K562 (cell line): ENCODE results near the gene PRKAR2B. TPM values are rescaled to one million over a fixed set of nuclear protein-coding genes. Genes with fewer than 3 reads are reported as not detected.

Experiments
- BCL6 ChIP-seq: fragments of 250-450 bp; sonication (Bioruptor Pico); IDR thresholded peaks from 2 replicates; pipeline ENCODE4 v1.4.0; 2020
- EGR1 ChIP-seq: fragments of 450-650 bp; conservative IDR thresholded peaks from 2 replicates; pipeline ENCODE4 v1.6.1; 2017; ENCODE audit warnings: mild to moderate bottlenecking
- EP400 ChIP-seq: fragments of 450-650 bp; IDR thresholded peaks from 2 replicates; pipeline ENCODE4 v1.6.1; 2017; ENCODE audit warnings: antibody characterized with exemption, mild to moderate bottlenecking, moderate library complexity
- GABPB1 ChIP-seq: sonication (generic); formaldehyde crosslinking; IDR thresholded peaks from 2 replicates; pipeline ENCODE4 v1.8.0; 2022; ENCODE audit warnings: mild to moderate bottlenecking, missing genetic modification reagents
- HDAC2 ChIP-seq: fragments of 450-650 bp; IDR thresholded peaks from 2 replicates; pipeline ENCODE4 v1.6.1; 2016; ENCODE audit warnings: mild to moderate bottlenecking
- HNRNPLL ChIP-seq: fragments of 200-400 bp; formaldehyde crosslinking; IDR thresholded peaks from 2 replicates; pipeline ENCODE4 v1.6.1; 2017; ENCODE audit warnings: low read length, low read depth, mild to moderate bottlenecking; ENCODE audit not compliant: poor library complexity, severe bottlenecking
- KDM4B ChIP-seq, 2 experiments: fragments of 450-650 bp in 1 of 2; sonication (generic) in 1 of 2; IDR thresholded peaks; 2 replicates each; pipeline ENCODE4 v1.6.1; 2016 to 2017; ENCODE audit warnings: borderline replicate concordance in 2 of 2, antibody characterized with exemption in 1 of 2, low read depth in 1 of 2, mild to moderate bottlenecking in 1 of 2
- MIER1 ChIP-seq: fragments of 450-650 bp; IDR thresholded peaks from 2 replicates; pipeline ENCODE4 v1.6.1; 2016; ENCODE audit warnings: antibody characterized with exemption, mild to moderate bottlenecking, low read depth
- NR2F6 ChIP-seq: fragments of 450-650 bp; formaldehyde crosslinking; IDR thresholded peaks from 2 replicates; pipeline ENCODE4 v1.4.0; 2020; ENCODE audit warnings: mild to moderate bottlenecking
- PHB2 ChIP-seq: fragments of 450-650 bp; IDR thresholded peaks from 2 replicates; pipeline ENCODE4 v1.6.1; 2017; ENCODE audit warnings: low read depth
- SREBF2 ChIP-seq: sonication (generic); formaldehyde crosslinking; IDR thresholded peaks from 2 replicates; pipeline ENCODE4 v1.4.0; 2020; ENCODE audit warnings: mild to moderate bottlenecking, missing genetic modification reagents
- TAF7 ChIP-seq: fragments of 450-650 bp; IDR thresholded peaks from 2 replicates; pipeline ENCODE4 v1.6.1; 2016; ENCODE audit warnings: missing genetic modification characterization, missing compliant biosample characterization
- ZNF197 ChIP-seq: fragments of 200-800 bp; sonication (Bioruptor generic); IDR thresholded peaks from 2 replicates; pipeline ENCODE4 v1.6.1; 2016; ENCODE audit warnings: low read depth, missing genetic modification characterization, missing compliant biosample characterization
- ZNF311 ChIP-seq: fragments of 250-450 bp; sonication (Bioruptor Pico); IDR thresholded peaks from 2 replicates; pipeline ENCODE4 v1.4.0; 2020; ENCODE audit warnings: mild to moderate bottlenecking, moderate library complexity
- ZNF316 ChIP-seq: fragments of 450-650 bp; IDR thresholded peaks from 2 replicates; pipeline ENCODE4 v1.6.1; 2016
- ZNF436 ChIP-seq: fragments of 250-450, 450-650 bp; sonication (Bioruptor Pico); formaldehyde crosslinking; IDR thresholded peaks from 2 replicates; pipeline ENCODE4 v1.7.0; 2020; ENCODE audit warnings: mild to moderate bottlenecking
- ZNF57 ChIP-seq: fragments of 450-650 bp; formaldehyde crosslinking; IDR thresholded peaks from 2 replicates; pipeline ENCODE4 v1.4.0; 2020; ENCODE audit warnings: mild to moderate bottlenecking, moderate library complexity
- ZNF740 ChIP-seq, 3 experiments: fragments of 200-800 bp in 1 of 3; sonication (Bioruptor generic) in 1 of 3; sonication (generic) in 1 of 3; formaldehyde crosslinking in 1 of 3; IDR thresholded peaks; 2 replicates each; pipeline versions ENCODE4 v1.6.1 to v1.8.0; 2016 to 2022; ENCODE audit warnings: mild to moderate bottlenecking in 2 of 3, missing compliant biosample characterization in 2 of 3, missing genetic modification characterization in 2 of 3, missing genetic modification reagents in 1 of 3
- ZNF764 ChIP-seq: fragments of 250-450 bp; sonication (Bioruptor Pico); IDR thresholded peaks from 2 replicates; pipeline ENCODE4 v1.4.0; 2020; ENCODE audit warnings: low read depth, mild to moderate bottlenecking, moderate library complexity
- polyA plus RNA-seq, 8 experiments: library from polyadenylated mRNA; depleted of rRNA in 4 of 8; stranded (reverse) in 5 of 8; unstranded in 3 of 8; fragments of >200 nt; fragmentation: Nextera tagmentation in 2 of 8; fragmentation: Illumina TruSeq in 1 of 8; extraction: Ambion mirVana in 2 of 8; extraction: Trizol in 1 of 8; gene quantifications; 2 replicates each; pipeline versions ENCODE4 v1.2.1 to v1.2.3, GENCODE V29; 2011 to 2014; ENCODE audit warnings: inconsistent platforms in 1 of 8, missing spikeins in 1 of 8
- total RNA-seq, 7 experiments: library from RNA; depleted of rRNA in 6 of 7; stranded (reverse); fragments of >200 nt in 6 of 7; fragmentation: Illumina TruSeq in 2 of 7; extraction: Trizol in 2 of 7; gene quantifications; 2 replicates each; pipeline versions ENCODE4 v1.2.1 to v1.2.3, GENCODE V29; 2011 to 2021; ENCODE audit warnings: low replicate concordance in 1 of 7
- TF ChIP-seq, protein P1 (sequence below): fragments of 250-450 bp; sonication (Bioruptor Pico); IDR thresholded peaks from 2 replicates; pipeline ENCODE4 v1.8.0; 2021; ENCODE audit warnings: borderline replicate concordance, mild to moderate bottlenecking, moderate library complexity; ENCODE audit not compliant: poor library complexity, severe bottlenecking
- TF ChIP-seq, protein P2 (sequence below), 3 experiments: fragments of 200-800 bp in 1 of 3; fragments of 250-450 bp in 1 of 3; fragments of 450-650 bp in 1 of 3; sonication (Bioruptor Pico) in 1 of 3; sonication (Bioruptor generic) in 1 of 3; formaldehyde crosslinking in 1 of 3; IDR thresholded peaks; 2 replicates each; pipeline versions ENCODE4 v1.6.1 to v1.8.0; 2016 to 2022; ENCODE audit warnings: mild to moderate bottlenecking in 2 of 3, missing genetic modification characterization in 2 of 3, missing compliant biosample characterization in 1 of 3, moderate library complexity in 1 of 3
- TF ChIP-seq, protein P3 (sequence below): fragments of 450-650 bp; formaldehyde crosslinking; IDR thresholded peaks from 2 replicates; pipeline ENCODE4 v1.4.0; 2022; ENCODE audit warnings: mild to moderate bottlenecking, moderate library complexity

The PRKAR2B gene
- total and polyA plus RNA-seq, 9 of the 15 experiments (the other 6 are each of a cell fraction or from before 2014, with no cell fraction given): 59.0 to 173 (median 129) TPM

- TF ChIP-seq PHB2 (peak; percentile 37; the same call in 1 of the 2 replicates), BCL6 (CRISPR knock-in tag) (no peak), ZNF436 (no peak), ZNF311 (peak; percentile 21; the same call in 1 of the 2 replicates), EP400 (peak; percentile 69), GABPB1 (CRISPR knock-in tag) (no peak), ZNF740 (CRISPR knock-in tag; IDR thresholded peaks at IDR 0.05) (no peak), ZNF740 (tag; IDR thresholded peaks at IDR 0.05) (no peak), HDAC2 (peak; percentile 89), ZNF57 (CRISPR knock-in tag) (no peak), HNRNPLL (no peak), TAF7 (tag) (no peak), SREBF2 (no peak), MIER1 (peak; percentile 73), EGR1 (no peak), ZNF197 (CRISPR knock-in tag) (peak; percentile 39; the same call in 1 of the 2 replicates), ZNF764 (CRISPR knock-in tag) (no peak), KDM4B (IDR thresholded peaks at IDR 0.05; ENCODE audit: borderline replicate concordance in 2 of 2, low read depth in 1 of 2) (no peak), NR2F6 (CRISPR knock-in tag) (no peak), ZNF316 (peak; percentile 99)
- TF ChIP-seq, protein P1, sequence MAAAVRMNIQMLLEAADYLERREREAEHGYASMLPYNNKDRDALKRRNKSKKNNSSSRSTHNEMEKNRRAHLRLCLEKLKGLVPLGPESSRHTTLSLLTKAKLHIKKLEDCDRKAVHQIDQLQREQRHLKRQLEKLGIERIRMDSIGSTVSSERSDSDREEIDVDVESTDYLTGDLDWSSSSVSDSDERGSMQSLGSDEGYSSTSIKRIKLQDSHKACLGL: no peak
- TF ChIP-seq, protein P2, sequence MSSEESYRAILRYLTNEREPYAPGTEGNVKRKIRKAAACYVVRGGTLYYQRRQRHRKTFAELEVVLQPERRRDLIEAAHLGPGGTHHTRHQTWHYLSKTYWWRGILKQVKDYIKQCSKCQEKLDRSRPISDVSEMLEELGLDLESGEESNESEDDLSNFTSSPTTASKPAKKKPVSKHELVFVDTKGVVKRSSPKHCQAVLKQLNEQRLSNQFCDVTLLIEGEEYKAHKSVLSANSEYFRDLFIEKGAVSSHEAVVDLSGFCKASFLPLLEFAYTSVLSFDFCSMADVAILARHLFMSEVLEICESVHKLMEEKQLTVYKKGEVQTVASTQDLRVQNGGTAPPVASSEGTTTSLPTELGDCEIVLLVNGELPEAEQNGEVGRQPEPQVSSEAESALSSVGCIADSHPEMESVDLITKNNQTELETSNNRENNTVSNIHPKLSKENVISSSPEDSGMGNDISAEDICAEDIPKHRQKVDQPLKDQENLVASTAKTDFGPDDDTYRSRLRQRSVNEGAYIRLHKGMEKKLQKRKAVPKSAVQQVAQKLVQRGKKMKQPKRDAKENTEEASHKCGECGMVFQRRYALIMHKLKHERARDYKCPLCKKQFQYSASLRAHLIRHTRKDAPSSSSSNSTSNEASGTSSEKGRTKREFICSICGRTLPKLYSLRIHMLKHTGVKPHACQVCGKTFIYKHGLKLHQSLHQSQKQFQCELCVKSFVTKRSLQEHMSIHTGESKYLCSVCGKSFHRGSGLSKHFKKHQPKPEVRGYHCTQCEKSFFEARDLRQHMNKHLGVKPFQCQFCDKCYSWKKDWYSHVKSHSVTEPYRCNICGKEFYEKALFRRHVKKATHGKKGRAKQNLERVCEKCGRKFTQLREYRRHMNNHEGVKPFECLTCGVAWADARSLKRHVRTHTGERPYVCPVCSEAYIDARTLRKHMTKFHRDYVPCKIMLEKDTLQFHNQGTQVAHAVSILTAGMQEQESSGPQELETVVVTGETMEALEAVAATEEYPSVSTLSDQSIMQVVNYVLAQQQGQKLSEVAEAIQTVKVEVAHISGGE (CRISPR knock-in tag; IDR thresholded peaks at IDR 0.05): peak in 1 of 3 experiments; percentile 58; a peak in 1 of 6 replicates
- TF ChIP-seq, protein P3, sequence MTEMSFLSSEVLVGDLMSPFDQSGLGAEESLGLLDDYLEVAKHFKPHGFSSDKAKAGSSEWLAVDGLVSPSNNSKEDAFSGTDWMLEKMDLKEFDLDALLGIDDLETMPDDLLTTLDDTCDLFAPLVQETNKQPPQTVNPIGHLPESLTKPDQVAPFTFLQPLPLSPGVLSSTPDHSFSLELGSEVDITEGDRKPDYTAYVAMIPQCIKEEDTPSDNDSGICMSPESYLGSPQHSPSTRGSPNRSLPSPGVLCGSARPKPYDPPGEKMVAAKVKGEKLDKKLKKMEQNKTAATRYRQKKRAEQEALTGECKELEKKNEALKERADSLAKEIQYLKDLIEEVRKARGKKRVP (CRISPR knock-in tag): peak; percentile 53; the same call in 1 of the 2 replicates
Observed at GRCh38 chr7:107079212-107079940, 34.9 kb downstream of the PRKAR2B start (continued).
